ENCODE measurements around the gene TSPYL1. TPM values are rescaled to one million over a fixed set of nuclear protein-coding genes. Genes with fewer than 3 reads are reported as not detected.

The TSPYL1 gene
- total and polyA plus RNA-seq, 10 of the 15 experiments (the other 5 are each of a cell fraction or from before 2014, with no cell fraction given), result 22.9 to 44.1 (median 27.0) TPM

DNA sequence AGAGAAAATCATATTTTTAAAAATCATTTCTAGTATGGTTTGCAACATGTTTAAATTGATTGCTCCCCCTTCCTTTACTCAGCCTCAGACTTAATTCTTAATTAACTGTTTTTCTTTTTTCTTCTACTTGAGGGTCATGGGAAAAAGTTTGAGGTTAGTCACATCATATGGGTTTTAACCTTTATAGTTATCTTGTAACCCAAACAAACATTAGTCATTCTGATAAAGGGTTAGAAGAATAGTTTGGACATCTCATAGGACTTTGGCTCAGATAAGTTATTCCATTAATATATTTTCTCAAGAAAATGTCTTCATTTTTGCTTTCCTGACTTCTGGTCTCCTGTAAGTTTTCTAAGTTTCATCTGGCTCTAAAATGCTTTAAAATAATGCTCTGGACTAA lies 34.5 kb upstream of the TSPYL1 start:
- SMC1A ChIA-PET (ENCODE audit: uncharacterized antibody, unreplicated experiment), result interaction anchor here (1.6 kb wide), 1 partner anchor 57 kb away, joined by 4 read pairs; the partner anchor contains the start of gene DSE
- POLR2A ChIA-PET, result interaction anchor here (0.6 kb wide), 1 partner anchor 102 kb away, joined by 4 read pairs; no protein-coding TSS in a partner anchor
- Histone ChIP-seq H3K27ac (ENCODE audit: control insufficient read depth, insufficient read depth) (no peak overlapping the region), H3K79me2 (ENCODE audit: control insufficient read depth, insufficient read depth, low read length) (no peaks in the 10 kb centered on the region), H2AFZ (ENCODE audit: control insufficient read depth, low read depth, low read length) (no peak overlapping the region), H4K20me1 (ENCODE audit: control insufficient read depth, insufficient read depth) (no peaks in the 10 kb centered on the region), H3K27me3 (replicated peaks in 1 of 2; ENCODE audit: control insufficient read depth in 2 of 2, insufficient read depth in 2 of 2, low read length in 1 of 2) (no peaks in the 10 kb centered on the region), H3K4me2 (ENCODE audit: control insufficient read depth, insufficient read depth) (no peak overlapping the region), H3K4me1 (ENCODE audit: control insufficient read depth, insufficient read depth, low read length) (peaks cover 3% of the 10 kb centered on the region; the same call in 1 of the 2 replicates), H3K4me3 (no peak overlapping the region), H3K36me3 (ENCODE audit: control insufficient read depth in 2 of 2, insufficient read depth in 2 of 2, low read length in 1 of 2) (no peaks in the 10 kb centered on the region; a peak in 1 of 4 replicates), H3K9ac (ENCODE audit: control insufficient read depth, insufficient read depth, low read length) (no peak overlapping the region), H3K9me3 (replicated peaks; ENCODE audit: control insufficient read depth, insufficient read depth, low read length) (no peaks in the 10 kb centered on the region)
- RAD21 ChIA-PET (ENCODE audit: unreplicated experiment), result no interaction called here
- FAIRE-seq (no peak), ATAC-seq (no peak), DNase-seq (ENCODE audit: low read depth, low spot score) (no peak)
- TF ChIP-seq CBFB (IDR thresholded peaks at IDR 0.05; ENCODE audit: low read depth) (no peak), EGR1 (IDR thresholded peaks at IDR 0.05; ENCODE audit: borderline replicate concordance in 1 of 2, low read depth in 2 of 2, low read length in 2 of 2) (no peak), CBX5 (IDR thresholded peaks at IDR 0.05; ENCODE audit: low read depth) (no peak), POLR2AphosphoS5 (IDR thresholded peaks at IDR 0.05; ENCODE audit: low read length) (no peak), MEF2B (IDR thresholded peaks at IDR 0.05; ENCODE audit: partially characterized antibody, poor library complexity, severe bottlenecking) (no peak), SMARCA5 (IDR thresholded peaks at IDR 0.05) (no peak), ZNF622 (IDR thresholded peaks at IDR 0.05) (no peak), NR2F1 (conservative IDR thresholded peaks at IDR 0.05) (no peak), JUND (IDR thresholded peaks at IDR 0.05; ENCODE audit: low read depth, low read length) (no peak), POU2F2 (IDR thresholded peaks at IDR 0.05; ENCODE audit: borderline replicate concordance, low read depth, low read length) (no peak)
- TF ChIP-seq, protein P1, sequence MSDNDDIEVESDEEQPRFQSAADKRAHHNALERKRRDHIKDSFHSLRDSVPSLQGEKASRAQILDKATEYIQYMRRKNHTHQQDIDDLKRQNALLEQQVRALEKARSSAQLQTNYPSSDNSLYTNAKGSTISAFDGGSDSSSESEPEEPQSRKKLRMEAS (IDR thresholded peaks at IDR 0.05; ENCODE audit: low read depth, low read length), result no peak
- TF ChIP-seq, protein P2, sequence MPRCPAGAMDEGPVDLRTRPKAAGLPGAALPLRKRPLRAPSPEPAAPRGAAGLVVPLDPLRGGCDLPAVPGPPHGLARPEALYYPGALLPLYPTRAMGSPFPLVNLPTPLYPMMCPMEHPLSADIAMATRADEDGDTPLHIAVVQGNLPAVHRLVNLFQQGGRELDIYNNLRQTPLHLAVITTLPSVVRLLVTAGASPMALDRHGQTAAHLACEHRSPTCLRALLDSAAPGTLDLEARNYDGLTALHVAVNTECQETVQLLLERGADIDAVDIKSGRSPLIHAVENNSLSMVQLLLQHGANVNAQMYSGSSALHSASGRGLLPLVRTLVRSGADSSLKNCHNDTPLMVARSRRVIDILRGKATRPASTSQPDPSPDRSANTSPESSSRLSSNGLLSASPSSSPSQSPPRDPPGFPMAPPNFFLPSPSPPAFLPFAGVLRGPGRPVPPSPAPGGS (IDR thresholded peaks at IDR 0.05; ENCODE audit: borderline replicate concordance, insufficient read depth, low read depth, low read length, poor library complexity, severe bottlenecking), result no peak
- TF ChIP-seq, protein P3, sequence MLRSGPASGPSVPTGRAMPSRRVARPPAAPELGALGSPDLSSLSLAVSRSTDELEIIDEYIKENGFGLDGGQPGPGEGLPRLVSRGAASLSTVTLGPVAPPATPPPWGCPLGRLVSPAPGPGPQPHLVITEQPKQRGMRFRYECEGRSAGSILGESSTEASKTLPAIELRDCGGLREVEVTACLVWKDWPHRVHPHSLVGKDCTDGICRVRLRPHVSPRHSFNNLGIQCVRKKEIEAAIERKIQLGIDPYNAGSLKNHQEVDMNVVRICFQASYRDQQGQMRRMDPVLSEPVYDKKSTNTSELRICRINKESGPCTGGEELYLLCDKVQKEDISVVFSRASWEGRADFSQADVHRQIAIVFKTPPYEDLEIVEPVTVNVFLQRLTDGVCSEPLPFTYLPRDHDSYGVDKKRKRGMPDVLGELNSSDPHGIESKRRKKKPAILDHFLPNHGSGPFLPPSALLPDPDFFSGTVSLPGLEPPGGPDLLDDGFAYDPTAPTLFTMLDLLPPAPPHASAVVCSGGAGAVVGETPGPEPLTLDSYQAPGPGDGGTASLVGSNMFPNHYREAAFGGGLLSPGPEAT (IDR thresholded peaks at IDR 0.05; ENCODE audit: low read depth), result no peak
- TF ChIP-seq, protein P4, sequence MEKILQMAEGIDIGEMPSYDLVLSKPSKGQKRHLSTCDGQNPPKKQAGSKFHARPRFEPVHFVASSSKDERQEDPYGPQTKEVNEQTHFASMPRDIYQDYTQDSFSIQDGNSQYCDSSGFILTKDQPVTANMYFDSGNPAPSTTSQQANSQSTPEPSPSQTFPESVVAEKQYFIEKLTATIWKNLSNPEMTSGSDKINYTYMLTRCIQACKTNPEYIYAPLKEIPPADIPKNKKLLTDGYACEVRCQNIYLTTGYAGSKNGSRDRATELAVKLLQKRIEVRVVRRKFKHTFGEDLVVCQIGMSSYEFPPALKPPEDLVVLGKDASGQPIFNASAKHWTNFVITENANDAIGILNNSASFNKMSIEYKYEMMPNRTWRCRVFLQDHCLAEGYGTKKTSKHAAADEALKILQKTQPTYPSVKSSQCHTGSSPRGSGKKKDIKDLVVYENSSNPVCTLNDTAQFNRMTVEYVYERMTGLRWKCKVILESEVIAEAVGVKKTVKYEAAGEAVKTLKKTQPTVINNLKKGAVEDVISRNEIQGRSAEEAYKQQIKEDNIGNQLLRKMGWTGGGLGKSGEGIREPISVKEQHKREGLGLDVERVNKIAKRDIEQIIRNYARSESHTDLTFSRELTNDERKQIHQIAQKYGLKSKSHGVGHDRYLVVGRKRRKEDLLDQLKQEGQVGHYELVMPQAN (conservative IDR thresholded peaks at IDR 0.05), result no peak
- intact Hi-C loops (cut with micrococcal nuclease; ENCODE audit: unreplicated experiment) (no loop called here), in situ Hi-C loops (cut with MboI) (no loop called here)
- no TSS peak for BruUV-seq (replicated peaks)
- CTCF ChIA-PET, result interaction anchor here (1.2 to 1.4 kb wide), 2 partner anchors 21 to 34 kb away, joined by 3 to 4 read pairs; partner anchors contain the start of gene TSPYL1
